Measurements from ENCODE around the gene SALL2.
A peak's percentile ranks its signal among the peaks of the same experiment; 100 is the strongest.
"Not testable (repeated sequence)": the region's sequence is repeated elsewhere in the genome, so short reads cannot be mapped to it uniquely, and the experiment has no call there.

The SALL2 gene

GRCh38 chr14:21525962-21526671 is at the start of gene SALL2:
Gene SALL2, minus strand, starts transcription at chr14:21526346. Its CDS starts 219 bp downstream, at chr14:21526127.
- DNase-seq (ENCODE audit: low read depth in 2 of 2), result peak; percentile 35 to 72

GRCh38 chr14:21575661-21576060 is 49.5 kb upstream of the SALL2 start:
- no peak for DNase-seq (ENCODE audit: low read depth in 2 of 2)

GRCh38 chr14:21572604-21573003 is 46.5 kb upstream of the SALL2 start:
- DNase-seq (ENCODE audit: low read depth in 2 of 2), result no peak

DNA sequence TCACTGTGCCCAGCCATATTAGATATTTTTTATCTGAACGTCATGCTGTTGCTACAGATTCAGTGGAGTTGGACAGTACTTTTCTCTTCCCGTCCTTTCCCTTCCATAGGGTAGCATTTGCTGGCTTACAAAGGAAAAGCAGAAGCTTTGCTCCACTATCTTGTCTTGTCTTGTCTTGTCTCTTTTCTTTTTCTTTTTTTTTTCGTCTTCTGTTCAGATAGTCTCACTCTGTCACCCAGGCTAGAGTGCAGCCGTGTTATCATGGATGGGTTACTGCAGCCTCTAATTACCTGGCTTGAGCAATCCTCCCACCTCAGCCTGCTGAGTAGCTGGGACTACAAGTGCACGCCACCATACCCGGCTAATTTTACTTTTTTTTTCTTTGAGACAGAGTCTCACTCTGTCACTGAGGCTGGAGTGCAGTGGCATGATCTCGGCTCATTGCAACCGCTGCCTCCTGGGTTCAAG is 32.6 kb upstream of the SALL2 start:
- no peak for DNase-seq (ENCODE audit: low read depth in 2 of 2)

- peak; percentile 22 to 69 for DNase-seq (ENCODE audit: low read depth in 2 of 2)
Measured at GRCh38 chr14:21557084-21557901, 31.1 kb upstream of the SALL2 start.

DNA sequence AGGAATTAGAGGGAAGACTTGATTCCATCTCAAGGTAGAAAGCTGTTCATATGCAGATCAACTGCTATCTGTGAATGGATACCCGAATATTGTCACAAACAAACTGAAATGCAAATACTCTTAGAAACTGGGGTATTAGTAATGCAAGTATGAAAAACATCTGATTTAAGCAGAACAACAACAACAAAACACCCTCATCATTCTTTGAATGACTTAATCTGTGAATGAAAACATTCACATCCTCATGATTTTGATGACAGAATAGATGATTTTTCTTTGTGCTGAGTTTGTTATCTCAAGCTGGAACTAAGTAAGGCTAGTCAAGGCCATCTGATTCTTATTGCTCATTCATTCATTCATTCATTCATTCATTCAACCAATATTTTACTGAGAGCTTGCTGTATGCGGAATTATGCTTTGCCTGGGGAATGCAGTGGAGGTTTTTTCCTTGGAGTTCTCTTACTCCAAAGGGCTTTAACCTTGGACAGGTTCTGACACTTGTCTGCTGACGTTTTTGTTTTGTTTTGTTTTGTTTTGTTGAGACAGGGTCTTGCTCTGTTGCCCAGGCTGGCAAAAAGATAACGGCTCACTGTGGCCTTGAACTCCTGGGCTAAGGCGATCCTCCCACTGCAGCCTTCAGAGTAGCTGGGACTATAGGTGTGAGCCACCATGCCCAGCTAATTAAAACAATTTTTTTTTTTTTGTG is 30.4 kb upstream of the SALL2 start:
- DNase-seq (ENCODE audit: low read depth in 2 of 2), result no peak

DNA sequence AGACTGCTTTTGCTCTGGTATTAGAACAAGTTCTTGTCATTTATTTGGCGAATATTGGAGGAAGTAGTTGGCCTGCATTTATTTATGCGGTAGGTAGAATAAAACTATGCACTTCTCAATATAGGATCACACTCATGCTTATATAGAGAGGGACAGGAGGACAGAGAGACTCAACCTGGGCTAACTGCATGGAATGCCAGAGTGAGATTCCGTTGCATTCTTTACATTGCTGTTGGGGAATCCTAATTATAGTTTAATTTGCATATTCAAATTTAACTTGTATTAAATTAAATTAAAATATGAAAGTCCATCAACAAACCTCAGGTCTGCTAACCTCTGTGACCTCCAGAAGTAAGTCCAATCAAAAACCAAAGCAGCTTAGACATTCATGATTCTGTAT is 27.1 kb upstream of the SALL2 start:
- DNase-seq (ENCODE audit: low read depth in 2 of 2), result no peak

- not testable (repeated sequence) for DNase-seq (ENCODE audit: low read depth in 2 of 2)
Measured at GRCh38 chr14:21544588-21544987, 18.4 kb upstream of the SALL2 start.

GRCh38 chr14:21543963-21544362 is 17.8 kb upstream of the SALL2 start:
- no peak for DNase-seq (ENCODE audit: low read depth in 2 of 2)

DNA sequence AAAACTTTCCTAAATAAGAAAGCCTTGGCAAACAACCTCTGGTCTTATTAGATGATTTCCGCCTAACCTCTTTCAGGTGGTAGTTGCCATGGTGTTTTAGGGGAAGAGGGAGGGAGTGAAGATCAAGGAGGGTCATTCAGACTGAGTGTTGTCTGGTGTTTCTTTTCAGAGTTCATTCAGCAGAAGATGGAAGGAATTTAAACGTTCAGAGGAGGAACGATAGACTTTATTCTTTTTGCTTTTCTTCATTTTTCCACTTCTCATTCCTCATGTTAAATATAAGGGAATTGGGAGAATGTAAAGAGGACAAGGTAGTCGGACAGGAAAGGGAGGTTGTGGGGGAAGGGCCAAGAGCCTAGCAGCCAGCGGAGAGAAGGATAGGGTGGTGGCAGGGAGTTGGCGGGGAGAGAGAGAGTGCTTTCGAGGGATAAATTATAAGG is 17.4 kb upstream of the SALL2 start:
- DNase-seq (ENCODE audit: low read depth in 2 of 2), result no peak

DNA sequence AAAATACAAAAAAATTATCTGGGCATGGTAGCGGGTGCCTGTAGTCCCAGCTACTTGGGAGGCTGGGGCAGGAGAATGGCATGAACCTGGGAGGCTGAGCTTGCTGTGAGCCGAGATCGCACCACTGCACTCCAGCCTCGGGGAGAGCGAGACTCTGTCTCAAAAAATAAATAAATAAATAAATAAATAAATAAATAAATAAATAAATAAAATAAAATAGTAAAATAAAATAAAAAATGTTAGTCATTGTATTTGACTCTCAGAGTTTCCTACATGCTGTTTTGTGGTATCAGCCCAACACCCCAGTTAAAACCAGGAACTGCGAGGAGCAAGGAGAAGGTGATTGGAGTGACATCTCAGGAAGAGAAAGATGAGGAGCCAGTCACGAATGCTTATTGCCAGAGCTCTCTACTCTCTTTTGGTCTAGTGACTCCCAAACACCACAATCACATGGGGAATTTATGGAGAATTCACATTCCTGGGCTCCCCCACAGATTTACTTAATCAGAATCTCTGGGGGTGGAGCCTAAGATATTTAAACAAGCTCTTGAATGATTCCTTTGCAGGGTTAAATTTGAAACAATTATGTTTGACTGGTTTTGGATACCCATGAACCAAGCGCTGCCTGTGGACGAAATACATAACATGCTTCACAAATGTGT is 15.4 kb upstream of the SALL2 start:
- DNase-seq (ENCODE audit: low read depth in 2 of 2), result no peak

- no peak for DNase-seq (ENCODE audit: low read depth in 2 of 2)
Measured at GRCh38 chr14:21539189-21539940, 13.2 kb upstream of the SALL2 start.

GRCh38 chr14:21537090-21537424 is 10.9 kb upstream of the SALL2 start:
- DNase-seq (ENCODE audit: low read depth in 2 of 2), result no peak

DNA sequence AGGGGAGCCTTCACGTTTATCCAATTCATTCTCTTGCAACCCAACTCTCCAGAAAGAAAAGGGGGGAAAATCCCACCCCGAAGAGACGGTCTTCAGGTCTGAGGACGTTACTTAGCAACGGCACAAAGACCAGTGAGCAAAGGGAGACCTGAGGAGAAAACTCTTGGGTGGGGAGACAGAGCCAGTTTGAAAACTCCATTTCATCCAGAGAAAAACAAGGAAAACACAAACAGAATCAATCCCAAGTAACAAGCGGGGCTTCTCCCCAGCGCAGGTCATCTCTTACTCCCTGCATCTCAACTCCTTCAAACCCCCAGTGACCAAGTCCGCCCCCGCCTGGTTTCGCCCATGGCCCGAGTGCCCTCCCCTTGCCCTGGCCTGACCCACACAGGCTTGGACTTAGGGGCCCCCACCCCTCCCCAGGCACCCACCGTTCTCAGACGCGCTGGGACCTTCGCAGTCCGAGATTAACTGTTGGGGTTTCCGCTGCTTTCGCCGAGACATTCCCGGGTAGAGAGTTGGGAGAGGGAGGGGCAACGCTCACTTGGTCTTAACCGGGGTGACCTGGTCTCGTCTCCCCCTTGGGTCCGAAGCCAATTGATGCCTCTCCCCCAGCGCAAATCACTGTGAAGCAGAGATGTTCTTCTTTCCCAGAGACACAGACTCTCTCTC is 10.4 kb upstream of the SALL2 start:
- DNase-seq (ENCODE audit: low read depth in 2 of 2), result no peak

GRCh38 chr14:21535545-21536417 is 9.6 kb upstream of the SALL2 start:
- DNase-seq (ENCODE audit: low read depth in 2 of 2), result no peak

- no peak for DNase-seq (ENCODE audit: low read depth in 2 of 2)
Measured at GRCh38 chr14:21534576-21534975, 8.4 kb upstream of the SALL2 start.

- no peak for DNase-seq (ENCODE audit: low read depth in 2 of 2)
Measured at GRCh38 chr14:21533294-21533693, 7.1 kb upstream of the SALL2 start.

- no peak for DNase-seq (ENCODE audit: low read depth in 2 of 2)
Measured at GRCh38 chr14:21529515-21529914, 3.4 kb upstream of the SALL2 start.
